ENCODE results near the gene ESM1. TPM values are rescaled to one million over a fixed set of nuclear protein-coding genes. Genes with fewer than 3 reads are reported as not detected.
"Not testable (repeated sequence)": the region's sequence is repeated elsewhere in the genome, so short reads cannot be mapped to it uniquely, and the experiment has no call there.

The ESM1 gene
- total RNA-seq, 2 experiments from 2014 or later: 0.76 to 0.83 TPM

- peaks cover 24% of the 10 kb centered on the region for H3K36me3 Mint-ChIP-seq (ENCODE audit: low read depth)
- POLR2A ChIA-PET, CTCF ChIA-PET, H3K27me3 Mint-ChIP-seq, DNase-seq, H3K4me3 Mint-ChIP-seq: not testable (repeated sequence)
- H3K9me3 Mint-ChIP-seq: peaks cover 13% of the 10 kb centered on the region
- peak overlapping the region; percentile 29 for H3K27ac Mint-ChIP-seq
- H3K4me1 Mint-ChIP-seq: peaks cover 38% of the 10 kb centered on the region
Observed at GRCh38 chr5:55002166-55002565, 16.8 kb upstream of the ESM1 start.

GRCh38 chr5:54997081-54997480 is 11.7 kb upstream of the ESM1 start:
- no peak overlapping the region for H3K4me3 Mint-ChIP-seq
- peaks cover 20% of the 10 kb centered on the region for H3K36me3 Mint-ChIP-seq (ENCODE audit: low read depth)
- peaks cover 40% of the 10 kb centered on the region for H3K4me1 Mint-ChIP-seq
- peaks cover 4% of the 10 kb centered on the region for H3K27me3 Mint-ChIP-seq
- no peak overlapping the region for H3K27ac Mint-ChIP-seq
- CTCF ChIA-PET: interaction anchor here (1.4 kb wide), 1 partner anchor 53 kb away, joined by 6 read pairs; no protein-coding TSS in a partner anchor
- H3K9me3 Mint-ChIP-seq: peaks cover 7% of the 10 kb centered on the region
- POLR2A ChIA-PET: no interaction called here
- DNase-seq: no peak

GRCh38 chr5:54996466-54996865 is 11.1 kb upstream of the ESM1 start:
- Mint-ChIP-seq H3K4me3 (no peak overlapping the region), H3K27me3 (peaks cover 4% of the 10 kb centered on the region), H3K9me3 (peaks cover 6% of the 10 kb centered on the region), H3K27ac (no peak overlapping the region), H3K4me1 (peaks cover 34% of the 10 kb centered on the region), H3K36me3 (ENCODE audit: low read depth) (peaks cover 16% of the 10 kb centered on the region)
- ChIA-PET CTCF (interaction anchor here (1.4 kb wide), 1 partner anchor 52 kb away, joined by 6 read pairs; no protein-coding TSS in a partner anchor), POLR2A (no interaction called here)
- no peak for DNase-seq

DNA sequence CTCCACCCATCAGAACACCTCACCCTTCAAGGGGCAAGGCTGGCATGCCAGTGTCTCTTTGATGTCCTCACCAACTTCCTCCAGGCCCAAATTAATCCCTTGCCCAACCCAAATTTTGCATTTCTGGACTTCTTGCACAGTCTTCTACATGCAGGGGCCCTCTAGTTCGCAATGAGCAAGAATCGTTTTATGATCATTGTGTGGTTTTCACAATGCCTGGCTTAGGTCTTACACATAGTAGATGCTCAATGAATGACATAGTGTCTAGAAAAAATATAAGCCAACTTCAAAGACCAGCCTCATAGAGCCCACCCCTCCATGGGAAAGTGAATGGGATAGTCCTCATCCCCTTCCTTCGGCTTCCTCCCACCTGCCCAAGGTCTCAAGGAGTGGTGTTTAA is 9.8 kb upstream of the ESM1 start:
- ChIA-PET POLR2A (no interaction called here), CTCF (no interaction called here)
- peaks cover 15% of the 10 kb centered on the region for H3K36me3 Mint-ChIP-seq (ENCODE audit: low read depth)
- peaks cover 6% of the 10 kb centered on the region for H3K9me3 Mint-ChIP-seq
- peaks cover 7% of the 10 kb centered on the region for H3K27me3 Mint-ChIP-seq
- DNase-seq: no peak
- peaks cover 35% of the 10 kb centered on the region for H3K4me1 Mint-ChIP-seq
- no peak overlapping the region for H3K4me3 Mint-ChIP-seq
- H3K27ac Mint-ChIP-seq: peak overlapping the region; percentile 34

DNA sequence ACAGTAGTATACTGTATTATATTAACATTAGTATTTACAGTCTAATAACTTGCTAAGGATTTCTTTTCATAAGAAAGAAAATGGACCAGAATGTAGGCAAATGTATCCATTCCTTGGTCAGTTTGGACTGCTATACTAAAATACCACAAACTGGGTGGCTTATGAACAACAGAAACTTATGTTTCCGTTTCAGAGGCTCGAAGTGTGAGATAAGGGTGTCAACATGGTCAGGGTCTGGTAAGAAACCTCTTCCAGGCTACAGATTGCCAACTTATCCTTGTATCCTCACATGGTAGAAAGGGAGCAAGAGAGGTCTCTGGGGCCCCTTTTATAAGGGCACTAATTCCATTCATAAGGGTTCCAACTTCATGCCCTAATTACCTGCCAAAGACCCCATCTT is 9.2 kb upstream of the ESM1 start:
- ChIA-PET POLR2A (interaction anchor here (2.0 kb wide), 1 partner anchor 43 kb away, joined by 6 read pairs; no protein-coding TSS in a partner anchor), CTCF (no interaction called here)
- no peak for DNase-seq
- Mint-ChIP-seq H3K36me3 (ENCODE audit: low read depth) (peaks cover 10% of the 10 kb centered on the region), H3K27me3 (peaks cover 3% of the 10 kb centered on the region), H3K4me3 (no peak overlapping the region), H3K27ac (no peak overlapping the region), H3K9me3 (peaks cover 3% of the 10 kb centered on the region), H3K4me1 (peaks cover 34% of the 10 kb centered on the region)

- DNase-seq: no peak
- Mint-ChIP-seq H3K9me3 (peaks cover 3% of the 10 kb centered on the region), H3K27me3 (peaks cover 3% of the 10 kb centered on the region), H3K4me3 (no peak overlapping the region), H3K27ac (peak overlapping the region; percentile 21), H3K36me3 (ENCODE audit: low read depth) (peaks cover 5% of the 10 kb centered on the region), H3K4me1 (peaks cover 42% of the 10 kb centered on the region)
- ChIA-PET POLR2A (interaction anchor here (0.6 to 2.0 kb wide), 4 partner anchors 17 to 45 kb away, joined by 3 to 6 read pairs (median 4); no protein-coding TSS in a partner anchor), CTCF (interaction anchor here (1.3 kb wide), 1 partner anchor 49 kb away, joined by 3 read pairs; no protein-coding TSS in a partner anchor)
Observed at GRCh38 chr5:54993318-54993717, 7.9 kb upstream of the ESM1 start.

DNA sequence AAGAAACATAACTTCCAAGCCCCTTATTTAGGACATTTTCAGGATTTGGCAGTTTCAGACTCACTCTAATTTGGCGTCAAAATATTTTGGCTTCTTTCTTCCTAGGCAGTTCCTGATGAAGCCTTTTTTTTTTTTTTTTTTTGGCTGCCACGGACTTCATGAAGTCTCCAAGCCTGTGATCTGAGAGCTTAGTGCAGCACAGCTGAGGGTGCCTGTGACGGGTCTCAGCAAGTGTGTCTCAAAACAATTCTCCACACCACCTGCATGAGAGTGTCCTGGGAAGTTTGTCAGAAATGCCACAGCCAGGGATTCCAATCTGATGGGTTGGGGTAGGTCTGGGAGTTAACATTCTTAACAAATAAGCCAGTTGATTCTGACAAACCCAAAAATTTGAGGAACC is 6.0 kb upstream of the ESM1 start:
- no peak overlapping the region for H3K27ac Mint-ChIP-seq
- ChIA-PET CTCF (interaction anchor here (0.7 kb wide), 1 partner anchor 31 kb away, joined by 3 read pairs; no protein-coding TSS in a partner anchor), POLR2A (no interaction called here)
- peaks cover 5% of the 10 kb centered on the region for H3K36me3 Mint-ChIP-seq (ENCODE audit: low read depth)
- peaks cover 3% of the 10 kb centered on the region for H3K27me3 Mint-ChIP-seq
- no peak for DNase-seq
- H3K4me3 Mint-ChIP-seq: no peak overlapping the region
- peaks cover 56% of the 10 kb centered on the region for H3K4me1 Mint-ChIP-seq
- H3K9me3 Mint-ChIP-seq: peaks cover 5% of the 10 kb centered on the region

- Mint-ChIP-seq H3K36me3 (ENCODE audit: low read depth) (peaks cover 5% of the 10 kb centered on the region), H3K27me3 (peaks cover 3% of the 10 kb centered on the region), H3K27ac (no peak overlapping the region), H3K4me3 (no peak overlapping the region), H3K9me3 (peaks cover 5% of the 10 kb centered on the region), H3K4me1 (peaks cover 60% of the 10 kb centered on the region)
- DNase-seq: no peak
- CTCF ChIA-PET: no interaction called here
- POLR2A ChIA-PET: interaction anchor here (0.7 kb wide), 1 partner anchor 37 kb away, joined by 3 read pairs; no protein-coding TSS in a partner anchor
Observed at GRCh38 chr5:54990841-54991258, 5.5 kb upstream of the ESM1 start.

DNA sequence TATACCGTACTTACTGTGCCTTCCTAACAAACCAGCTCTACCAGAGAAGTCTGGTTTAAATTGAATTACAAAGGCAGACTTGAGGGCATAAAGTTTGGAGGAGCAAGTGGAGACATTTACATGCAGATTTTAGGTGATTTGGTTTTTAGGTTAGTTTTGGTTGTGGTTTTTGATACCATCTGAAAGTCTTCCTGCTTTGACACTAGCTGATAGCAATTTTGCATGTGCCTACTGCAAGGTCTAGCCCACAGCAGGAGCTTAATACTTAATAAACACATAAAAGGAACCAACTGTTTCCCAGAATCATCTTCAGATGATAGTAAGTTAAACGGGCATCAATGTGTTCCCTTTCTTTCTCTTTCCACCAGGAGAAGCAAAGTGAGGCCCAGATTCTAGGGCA is 3.4 kb upstream of the ESM1 start:
- peaks cover 3% of the 10 kb centered on the region for H3K36me3 Mint-ChIP-seq (ENCODE audit: low read depth)
- H3K4me3 Mint-ChIP-seq: no peak overlapping the region
- DNase-seq: no peak
- peaks cover 3% of the 10 kb centered on the region for H3K27me3 Mint-ChIP-seq
- CTCF ChIA-PET: interaction anchor here (0.9 to 2.5 kb wide), 4 partner anchors 44 to 82 kb away, joined by 3 to 13 read pairs (median 6); no protein-coding TSS in a partner anchor
- peak overlapping the region; percentile 54 for H3K27ac Mint-ChIP-seq
- POLR2A ChIA-PET: interaction anchor here (1.0 to 2.5 kb wide), 7 partner anchors 34 to 115 kb away, joined by 3 to 7 read pairs (median 5); no protein-coding TSS in a partner anchor
- peaks cover 2% of the 10 kb centered on the region for H3K9me3 Mint-ChIP-seq
- peaks cover 61% of the 10 kb centered on the region for H3K4me1 Mint-ChIP-seq

DNA sequence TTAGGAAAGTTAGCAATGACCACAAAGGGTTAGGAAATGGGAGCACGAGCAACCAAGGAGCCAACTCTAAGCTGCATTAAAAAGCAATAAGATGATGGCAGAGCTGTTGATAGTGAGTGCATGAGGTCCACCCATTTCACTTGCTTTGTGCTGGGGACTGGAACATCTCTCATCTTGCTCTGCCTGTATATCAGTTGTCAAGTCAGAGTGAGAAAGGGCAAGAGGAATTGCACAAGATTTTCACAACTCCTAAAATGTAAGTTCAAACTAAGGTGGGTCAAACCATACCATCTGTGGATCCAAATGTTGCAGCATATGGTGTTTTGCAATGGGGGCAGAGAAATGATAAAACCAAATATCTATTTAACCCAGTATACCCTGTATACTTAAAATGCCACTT is 2.8 kb upstream of the ESM1 start:
- ChIA-PET POLR2A (interaction anchor here (1.3 to 2.5 kb wide), 6 partner anchors 34 to 109 kb away, joined by 3 to 7 read pairs (median 6); no protein-coding TSS in a partner anchor), CTCF (interaction anchor here (0.9 to 2.5 kb wide), 3 partner anchors 44 to 82 kb away, joined by 4 to 13 read pairs (median 7); no protein-coding TSS in a partner anchor)
- peaks cover 3% of the 10 kb centered on the region for H3K36me3 Mint-ChIP-seq (ENCODE audit: low read depth)
- peaks cover 2% of the 10 kb centered on the region for H3K9me3 Mint-ChIP-seq
- no peak overlapping the region for H3K27ac Mint-ChIP-seq
- peaks cover 3% of the 10 kb centered on the region for H3K27me3 Mint-ChIP-seq
- DNase-seq: no peak
- H3K4me1 Mint-ChIP-seq: peaks cover 62% of the 10 kb centered on the region
- H3K4me3 Mint-ChIP-seq: no peak overlapping the region

GRCh38 chr5:54986269-54986654 is 869 bp upstream of the ESM1 start:
- POLR2A ChIA-PET: interaction anchor here (0.8 kb wide), 1 partner anchor 76 kb away, joined by 3 read pairs; no protein-coding TSS in a partner anchor
- peaks cover 2% of the 10 kb centered on the region for H3K36me3 Mint-ChIP-seq (ENCODE audit: low read depth)

GRCh38 chr5:54981928-54982327 is 3.5 kb downstream of the ESM1 start:
- H3K27ac Mint-ChIP-seq: no peak overlapping the region
- DNase-seq: no peak
- peaks cover 4% of the 10 kb centered on the region for H3K27me3 Mint-ChIP-seq
- no peaks in the 10 kb centered on the region for H3K9me3 Mint-ChIP-seq
- H3K4me3 Mint-ChIP-seq: no peak overlapping the region
- H3K4me1 Mint-ChIP-seq: peaks cover 30% of the 10 kb centered on the region
- ChIA-PET CTCF (no interaction called here), POLR2A (no interaction called here)
- H3K36me3 Mint-ChIP-seq (ENCODE audit: low read depth): peaks cover 3% of the 10 kb centered on the region

More at GRCh38 chr5:54986269-54986654, 869 bp upstream of the ESM1 start:
- Mint-ChIP-seq H3K9me3 (peaks cover 2% of the 10 kb centered on the region), H3K4me3 (no peak overlapping the region), H3K27ac (no peak overlapping the region), H3K4me1 (peaks cover 60% of the 10 kb centered on the region), H3K27me3 (peaks cover 3% of the 10 kb centered on the region)
- DNase-seq: no peak
- CTCF ChIA-PET: interaction anchor here (0.9 to 1.8 kb wide), 3 partner anchors 42 to 80 kb away, joined by 3 to 6 read pairs (median 4); no protein-coding TSS in a partner anchor

DNA sequence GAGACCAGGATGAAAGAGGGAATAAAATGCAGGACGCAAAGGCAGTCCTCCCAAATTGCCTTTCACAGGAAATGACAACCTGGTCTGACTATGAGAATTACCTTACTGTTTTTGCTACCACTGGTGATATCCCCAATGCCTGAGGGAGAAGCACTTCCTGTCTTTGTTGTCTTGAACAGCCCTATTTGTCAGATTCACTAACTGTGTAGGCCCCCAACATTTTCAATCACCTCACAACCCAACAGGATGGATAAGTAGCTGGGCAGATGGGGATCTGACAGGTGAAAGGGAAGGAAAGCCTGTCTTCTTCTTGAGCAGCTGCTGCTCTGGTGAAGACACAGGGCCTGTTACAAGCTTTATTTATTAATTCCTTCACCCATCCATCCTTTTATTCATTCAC is 9.7 kb downstream of the ESM1 start:
- no peak overlapping the region for H3K4me3 Mint-ChIP-seq
- CTCF ChIA-PET: interaction anchor here (2.0 kb wide), 1 partner anchor 32 kb away, joined by 6 read pairs; no protein-coding TSS in a partner anchor
- no peak for DNase-seq
- peaks cover 14% of the 10 kb centered on the region for H3K27me3 Mint-ChIP-seq
- no peaks in the 10 kb centered on the region for H3K9me3 Mint-ChIP-seq
- H3K4me1 Mint-ChIP-seq: peaks cover 5% of the 10 kb centered on the region
- POLR2A ChIA-PET: interaction anchor here (1.7 kb wide), 1 partner anchor 32 kb away, joined by 5 read pairs; no protein-coding TSS in a partner anchor
- H3K27ac Mint-ChIP-seq: no peak overlapping the region
- peaks cover 7% of the 10 kb centered on the region for H3K36me3 Mint-ChIP-seq (ENCODE audit: low read depth)
